ENCODE results near the gene MLC1. TPM values are rescaled to one million over a fixed set of nuclear protein-coding genes. Genes with fewer than 3 reads are reported as not detected.

Gene MLC1
- total and polyA plus RNA-seq, 4 experiments from 2014 or later: 0.28 TPM; not detected in 3

DNA sequence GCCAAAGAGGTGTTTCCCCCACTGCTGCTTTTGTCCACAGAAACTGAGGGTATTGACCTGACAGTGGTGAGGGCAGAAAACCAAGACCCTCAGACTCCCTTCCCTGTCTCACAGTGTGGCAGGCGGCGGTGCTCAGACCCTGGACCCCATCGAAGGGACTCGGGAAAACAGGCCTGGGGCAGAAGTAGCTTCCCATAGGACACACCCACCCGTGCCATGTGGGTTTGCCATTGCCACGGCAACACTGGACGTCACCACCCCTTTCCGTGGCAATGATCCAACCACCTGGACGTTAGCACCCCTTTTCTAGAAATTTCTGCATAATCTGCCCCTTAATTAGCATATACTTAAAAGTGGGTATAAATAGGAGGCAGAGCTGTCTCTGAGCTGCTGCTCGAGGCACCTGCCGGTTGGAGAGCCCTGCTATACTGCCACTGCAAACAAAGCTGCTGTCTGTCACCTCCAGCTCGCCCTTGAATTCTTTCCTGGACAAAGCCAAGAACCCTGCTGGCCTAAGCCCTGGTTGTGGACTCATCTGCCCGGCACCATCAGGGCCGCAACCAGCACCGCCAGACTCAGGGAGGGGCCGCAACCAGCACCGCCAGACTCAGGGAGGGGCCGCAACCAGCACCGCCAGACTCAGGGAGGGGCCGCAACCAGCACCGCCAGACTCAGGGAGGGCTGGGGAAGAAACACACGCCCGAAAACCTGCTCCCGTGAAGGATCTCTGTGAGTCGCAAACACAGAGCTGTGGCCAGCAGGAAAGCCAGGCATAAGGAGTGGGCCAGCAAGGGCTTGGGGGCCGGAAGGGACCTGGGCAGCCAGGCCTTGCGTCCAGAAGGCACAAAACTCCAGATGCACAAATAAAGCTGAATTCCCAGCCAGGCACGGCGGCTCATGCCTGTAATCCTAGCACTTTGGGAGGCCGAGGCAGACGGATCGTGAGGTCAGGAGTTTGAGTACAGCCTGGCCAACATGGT lies 10.4 kb downstream of the MLC1 start:
- Mint-ChIP-seq H3K27ac (no peak overlapping the region), H3K36me3 (no peaks in the 10 kb centered on the region), H3K9me3 (no peaks in the 10 kb centered on the region), H3K4me3 (no peak overlapping the region), H3K4me1 (no peaks in the 10 kb centered on the region), H3K27me3 (peaks cover 3% of the 10 kb centered on the region in 2 donors)
- Histone ChIP-seq H3K36me3 (ENCODE audit: insufficient read depth, low read length) (no peaks in the 10 kb centered on the region), H3K4me3 (ENCODE audit: low read length in 2 of 2) (no peak overlapping the region), H3K27me3 (ENCODE audit: insufficient read depth, low read length) (no peaks in the 10 kb centered on the region), H3K9me3 (ENCODE audit: control insufficient read depth in 1 of 2, low read length in 2 of 2) (no peaks in the 10 kb centered on the region), H3K4me1 (ENCODE audit: insufficient read depth, low read length) (no peaks in the 10 kb centered on the region), H3K27ac (ENCODE audit: low read depth, low read length) (no peak overlapping the region)
- intact Hi-C loops (cut with micrococcal nuclease): no loop called here
- ChIA-PET POLR2A (ENCODE audit: partially characterized antibody) (no interaction called here), CTCF (ENCODE audit: partially characterized antibody) (interaction anchor here (1.1 kb wide), 1 partner anchor 9 kb away, joined by 3 read pairs; no protein-coding TSS in a partner anchor)
- DNase-seq: no peak

DNA sequence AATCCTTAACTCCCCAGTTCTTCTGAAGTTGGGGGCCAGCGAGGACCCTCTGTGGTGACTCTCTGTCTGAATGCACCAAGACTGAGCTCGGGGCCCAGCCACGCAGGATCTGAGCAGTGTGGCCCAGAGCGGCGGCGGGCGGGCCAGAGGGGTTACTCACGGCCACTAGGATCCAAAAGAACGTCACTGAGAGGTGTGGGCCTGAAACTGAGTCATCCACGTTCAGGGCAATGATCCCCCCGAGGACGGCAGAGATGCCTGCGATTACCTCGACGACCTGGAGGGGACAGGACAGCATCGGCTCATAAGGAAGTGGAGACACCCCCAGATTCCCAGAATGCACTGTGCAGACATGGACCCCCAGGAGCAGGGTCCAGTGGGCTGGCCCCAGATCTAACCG lies 11.2 kb downstream of the MLC1 start:
- POLR2A ChIA-PET (ENCODE audit: partially characterized antibody): no interaction called here
- no peaks in the 10 kb centered on the region for H3K36me3 Mint-ChIP-seq
- no peak for DNase-seq
- no peaks in the 10 kb centered on the region for H3K9me3 Mint-ChIP-seq
- H3K9me3 ChIP-seq (ENCODE audit: control insufficient read depth in 1 of 2, low read length in 2 of 2): no peaks in the 10 kb centered on the region
- CTCF ChIA-PET (ENCODE audit: partially characterized antibody): no interaction called here
- H3K4me3 ChIP-seq (ENCODE audit: low read length in 2 of 2): no peak overlapping the region
- H3K27me3 Mint-ChIP-seq: peaks cover 3% of the 10 kb centered on the region in 2 donors
- H3K27ac Mint-ChIP-seq: no peak overlapping the region
- no peak overlapping the region for H3K27ac ChIP-seq (ENCODE audit: low read depth, low read length)
- H3K4me3 Mint-ChIP-seq: no peak overlapping the region
- no peaks in the 10 kb centered on the region for H3K36me3 ChIP-seq (ENCODE audit: insufficient read depth, low read length)
- no peaks in the 10 kb centered on the region for H3K27me3 ChIP-seq (ENCODE audit: insufficient read depth, low read length)
- intact Hi-C loops (cut with micrococcal nuclease): no loop called here
- no peaks in the 10 kb centered on the region for H3K4me1 ChIP-seq (ENCODE audit: insufficient read depth, low read length)
- H3K4me1 Mint-ChIP-seq: no peaks in the 10 kb centered on the region

DNA sequence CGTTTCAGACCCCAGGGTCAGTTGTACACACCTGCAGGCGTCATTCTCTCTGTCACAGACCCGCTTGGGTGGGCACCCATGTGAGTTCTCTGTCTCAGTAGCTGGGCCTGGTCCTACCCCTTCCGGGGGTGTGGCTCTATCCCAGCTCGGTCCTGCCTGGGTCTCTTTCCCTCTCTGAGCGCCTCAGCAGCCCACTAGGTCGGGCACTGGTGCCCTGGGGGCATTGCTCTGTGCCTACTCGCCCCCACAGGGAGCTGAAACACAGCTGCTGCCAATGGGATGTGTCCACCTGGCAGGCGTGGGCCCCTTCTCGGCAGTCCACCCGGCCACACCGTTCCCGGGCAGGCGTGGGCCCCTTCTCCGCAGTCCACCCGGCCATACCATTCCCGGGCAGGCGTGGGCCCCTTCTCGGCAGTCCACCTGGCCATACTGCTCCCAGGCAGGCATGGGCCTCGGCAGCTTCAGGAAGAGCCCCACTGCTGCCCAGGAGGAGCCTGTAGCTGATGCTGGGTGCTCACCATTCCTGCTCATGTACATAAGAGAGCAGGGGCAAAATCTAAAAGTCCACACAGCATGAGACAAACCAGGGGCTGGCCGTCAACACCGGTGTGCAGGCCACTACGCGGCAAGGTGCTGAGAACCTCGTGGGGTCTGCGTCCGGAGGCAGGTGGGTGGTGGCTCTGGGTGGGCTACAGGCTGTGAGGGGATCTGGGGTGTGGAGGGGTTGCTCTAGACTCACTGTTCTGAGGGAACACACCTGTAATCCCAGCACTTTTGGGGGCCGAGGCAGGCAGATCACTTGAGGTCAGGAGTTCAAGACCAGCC lies 12.3 kb downstream of the MLC1 start:
- CTCF ChIA-PET (ENCODE audit: partially characterized antibody): interaction anchor here (1.4 kb wide), 1 partner anchor 43 kb away, joined by 3 read pairs; no protein-coding TSS in a partner anchor
- Histone ChIP-seq H3K4me3 (ENCODE audit: low read length in 2 of 2) (no peak overlapping the region), H3K27me3 (ENCODE audit: insufficient read depth, low read length) (no peaks in the 10 kb centered on the region), H3K9me3 (ENCODE audit: control insufficient read depth in 1 of 2, low read length in 2 of 2) (no peaks in the 10 kb centered on the region), H3K36me3 (ENCODE audit: insufficient read depth, low read length) (no peaks in the 10 kb centered on the region), H3K4me1 (ENCODE audit: insufficient read depth, low read length) (no peaks in the 10 kb centered on the region), H3K27ac (ENCODE audit: low read depth, low read length) (no peak overlapping the region)
- Mint-ChIP-seq H3K27ac (no peak overlapping the region), H3K4me1 (no peaks in the 10 kb centered on the region), H3K4me3 (no peak overlapping the region), H3K9me3 (no peaks in the 10 kb centered on the region), H3K27me3 (peaks cover 0 to 3% of the 10 kb centered on the region in 2 donors), H3K36me3 (no peaks in the 10 kb centered on the region)
- POLR2A ChIA-PET (ENCODE audit: partially characterized antibody): no interaction called here
- DNase-seq: no peak
- intact Hi-C loops (cut with micrococcal nuclease): no loop called here

- Mint-ChIP-seq H3K4me1 (no peaks in the 10 kb centered on the region), H3K27ac (no peak overlapping the region), H3K36me3 (no peaks in the 10 kb centered on the region), H3K9me3 (no peaks in the 10 kb centered on the region), H3K27me3 (peaks cover 0 to 3% of the 10 kb centered on the region in 2 donors), H3K4me3 (no peak overlapping the region)
- Histone ChIP-seq H3K27ac (ENCODE audit: low read depth, low read length) (no peak overlapping the region), H3K36me3 (ENCODE audit: insufficient read depth, low read length) (no peaks in the 10 kb centered on the region), H3K4me1 (ENCODE audit: insufficient read depth, low read length) (no peaks in the 10 kb centered on the region), H3K27me3 (ENCODE audit: insufficient read depth, low read length) (no peaks in the 10 kb centered on the region), H3K4me3 (ENCODE audit: low read length in 2 of 2) (no peak overlapping the region), H3K9me3 (ENCODE audit: control insufficient read depth in 1 of 2, low read length in 2 of 2) (no peaks in the 10 kb centered on the region)
- POLR2A ChIA-PET (ENCODE audit: partially characterized antibody): no interaction called here
- intact Hi-C loops (cut with micrococcal nuclease): no loop called here
- no peak for DNase-seq
- CTCF ChIA-PET (ENCODE audit: partially characterized antibody): interaction anchor here (1.4 kb wide), 1 partner anchor 42 kb away, joined by 3 read pairs; no protein-coding TSS in a partner anchor
Measured at GRCh38 chr22:50072167-50072555, 13.1 kb downstream of the MLC1 start.

DNA sequence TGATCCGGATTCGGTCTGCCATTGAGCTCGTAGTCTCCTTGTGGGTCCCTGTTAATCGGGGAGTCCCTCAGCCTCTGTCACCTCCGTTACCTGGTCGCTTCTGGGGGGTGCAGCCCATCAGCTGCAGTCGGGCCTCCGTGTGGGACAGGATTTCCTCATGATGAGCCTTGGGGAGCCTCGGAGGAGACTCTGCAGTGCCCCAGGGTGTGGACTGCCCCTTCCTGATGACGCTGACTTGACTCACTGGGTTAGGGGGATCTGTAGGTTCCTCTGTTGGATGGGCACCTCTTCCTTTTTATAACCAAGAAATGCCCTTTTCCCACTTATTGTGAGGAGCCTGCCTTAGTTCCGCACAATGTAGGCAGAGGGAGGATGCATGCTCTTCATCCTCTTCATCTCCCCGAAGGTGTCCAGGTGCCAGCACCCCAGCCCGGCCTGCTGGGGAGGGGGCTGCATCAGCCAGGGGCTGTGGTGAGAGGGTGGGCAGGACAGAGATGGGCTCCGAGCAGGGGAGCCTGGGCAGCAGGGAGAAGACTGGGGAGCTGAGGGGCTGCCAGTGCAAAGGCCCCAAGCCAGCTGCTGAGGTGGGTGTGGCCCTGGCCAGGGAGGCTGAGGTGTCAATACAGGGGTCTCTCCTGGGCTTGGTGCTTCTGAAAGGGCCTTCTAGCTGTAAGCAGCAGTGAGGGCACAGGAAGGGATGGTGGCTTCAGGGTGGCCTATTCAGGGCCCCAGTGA lies 13.6 kb downstream of the MLC1 start:
- Mint-ChIP-seq H3K27ac (no peak overlapping the region), H3K27me3 (peaks cover 0 to 2% of the 10 kb centered on the region in 2 donors), H3K9me3 (no peaks in the 10 kb centered on the region), H3K4me1 (no peaks in the 10 kb centered on the region), H3K36me3 (no peaks in the 10 kb centered on the region), H3K4me3 (no peak overlapping the region)
- intact Hi-C loops (cut with micrococcal nuclease): no loop called here
- no peak for DNase-seq
- CTCF ChIA-PET (ENCODE audit: partially characterized antibody): interaction anchor here (1.4 kb wide), 1 partner anchor 41 kb away, joined by 3 read pairs; no protein-coding TSS in a partner anchor
- POLR2A ChIA-PET (ENCODE audit: partially characterized antibody): no interaction called here
- Histone ChIP-seq H3K9me3 (ENCODE audit: control insufficient read depth in 1 of 2, low read length in 2 of 2) (no peaks in the 10 kb centered on the region), H3K27ac (ENCODE audit: low read depth, low read length) (no peak overlapping the region), H3K27me3 (ENCODE audit: insufficient read depth, low read length) (no peaks in the 10 kb centered on the region), H3K4me3 (ENCODE audit: low read length in 2 of 2) (no peak overlapping the region), H3K4me1 (ENCODE audit: insufficient read depth, low read length) (no peaks in the 10 kb centered on the region), H3K36me3 (ENCODE audit: insufficient read depth, low read length) (no peaks in the 10 kb centered on the region)

DNA sequence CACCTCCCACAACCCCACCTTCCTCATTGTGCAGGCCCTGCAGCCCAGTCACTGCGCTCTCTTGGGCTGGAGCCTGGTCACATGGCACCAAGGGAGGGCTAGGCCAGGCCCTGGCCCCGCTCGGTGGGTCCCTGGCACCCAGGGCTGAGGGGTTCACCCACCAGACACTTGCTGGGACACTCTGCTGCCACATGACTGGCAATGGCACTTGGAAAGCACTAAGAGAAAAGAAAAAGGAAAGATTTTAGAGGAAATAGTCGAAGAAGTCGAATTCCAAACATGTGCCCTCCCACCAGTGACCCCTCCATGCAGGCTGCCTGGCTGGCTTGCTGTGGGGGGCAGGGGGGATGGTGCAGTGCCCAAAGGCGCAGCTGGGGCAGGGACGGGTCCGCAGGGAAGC lies 14.9 kb downstream of the MLC1 start:
- no peaks in the 10 kb centered on the region for H3K4me1 Mint-ChIP-seq
- H3K27ac Mint-ChIP-seq: peak overlapping the region in 1 of 7 donors; percentile 42
- no peaks in the 10 kb centered on the region for H3K36me3 Mint-ChIP-seq
- intact Hi-C loops (cut with micrococcal nuclease): no loop called here
- POLR2A ChIA-PET (ENCODE audit: partially characterized antibody): no interaction called here
- Histone ChIP-seq H3K9me3 (ENCODE audit: control insufficient read depth in 1 of 2, low read length in 2 of 2) (no peaks in the 10 kb centered on the region), H3K27me3 (ENCODE audit: insufficient read depth, low read length) (no peaks in the 10 kb centered on the region), H3K4me3 (ENCODE audit: low read length in 2 of 2) (no peak overlapping the region), H3K36me3 (ENCODE audit: insufficient read depth, low read length) (no peaks in the 10 kb centered on the region), H3K27ac (ENCODE audit: low read depth, low read length) (no peak overlapping the region), H3K4me1 (ENCODE audit: insufficient read depth, low read length) (no peaks in the 10 kb centered on the region)
- no peak overlapping the region for H3K4me3 Mint-ChIP-seq
- no peaks in the 10 kb centered on the region for H3K9me3 Mint-ChIP-seq
- no peaks in the 10 kb centered on the region for H3K27me3 Mint-ChIP-seq
- DNase-seq: no peak
- CTCF ChIA-PET (ENCODE audit: partially characterized antibody): no interaction called here

DNA sequence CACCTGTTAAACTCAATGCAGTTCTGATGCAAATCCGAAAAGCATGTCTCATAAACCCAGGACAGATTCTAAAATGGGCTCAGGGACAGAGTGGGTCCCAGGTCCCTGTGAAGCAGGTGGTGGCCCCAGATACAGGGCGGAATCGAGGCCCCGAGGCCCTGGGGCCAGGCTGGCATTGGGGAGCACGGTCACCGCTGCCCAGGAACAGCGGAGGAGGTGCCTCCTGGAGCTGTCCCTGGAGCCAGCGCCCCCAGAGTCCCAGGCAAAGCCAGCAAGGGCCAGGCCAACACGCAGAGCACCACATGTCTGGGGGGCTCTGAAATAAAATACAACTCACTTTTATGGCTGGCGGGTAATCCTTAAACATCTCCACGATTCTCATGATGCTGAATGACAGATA lies 17.1 kb downstream of the MLC1 start:
- no peaks in the 10 kb centered on the region for H3K4me1 ChIP-seq (ENCODE audit: insufficient read depth, low read length)
- Mint-ChIP-seq H3K36me3 (no peaks in the 10 kb centered on the region), H3K9me3 (peaks cover 0 to 2% (median 0%) of the 10 kb centered on the region in 8 donors), H3K4me1 (no peaks in the 10 kb centered on the region), H3K27ac (no peak overlapping the region), H3K27me3 (peaks cover 0 to 2% of the 10 kb centered on the region in 2 donors), H3K4me3 (no peak overlapping the region)
- CTCF ChIA-PET (ENCODE audit: partially characterized antibody): no interaction called here
- POLR2A ChIA-PET (ENCODE audit: partially characterized antibody): no interaction called here
- DNase-seq: no peak
- no peaks in the 10 kb centered on the region for H3K36me3 ChIP-seq (ENCODE audit: insufficient read depth, low read length)
- H3K9me3 ChIP-seq (ENCODE audit: control insufficient read depth in 1 of 2, low read length in 2 of 2): no peaks in the 10 kb centered on the region
- no peak overlapping the region for H3K4me3 ChIP-seq (ENCODE audit: low read length in 2 of 2)
- intact Hi-C loops (cut with micrococcal nuclease): no loop called here
- no peak overlapping the region for H3K27ac ChIP-seq (ENCODE audit: low read depth, low read length)
- no peaks in the 10 kb centered on the region for H3K27me3 ChIP-seq (ENCODE audit: insufficient read depth, low read length)

All from CD4-positive, alpha-beta memory T cell (primary cell).